Liver (tissue), 3 donors: ENCODE data around the gene MADCAM1.

Source experiments
- EGR1 ChIP-seq, 2 donors: IDR thresholded peaks; 2 replicates each; pipeline ENCODE4 v1.6.1; 2016 to 2018; ENCODE audit warnings: antibody characterized with exemption in 2 of 2, low read depth in 2 of 2
- RAD21 ChIP-seq, 2 donors: IDR thresholded peaks; 2 replicates each; pipeline ENCODE4 v1.6.1; 2016; ENCODE audit warnings: antibody characterized with exemption in 2 of 2, mild to moderate bottlenecking in 2 of 2
- TF ChIP-seq, protein P1 (sequence below): fragments of 150-350 bp; IDR thresholded peaks from 2 replicates; pipeline ENCODE4 v1.5.1; 2017; ENCODE audit warnings: improper control_type of control experiment, low read depth, low read length; ENCODE audit not compliant: missing input control
- donor health status: healthy.
- donor health status: healthy.

DNA sequence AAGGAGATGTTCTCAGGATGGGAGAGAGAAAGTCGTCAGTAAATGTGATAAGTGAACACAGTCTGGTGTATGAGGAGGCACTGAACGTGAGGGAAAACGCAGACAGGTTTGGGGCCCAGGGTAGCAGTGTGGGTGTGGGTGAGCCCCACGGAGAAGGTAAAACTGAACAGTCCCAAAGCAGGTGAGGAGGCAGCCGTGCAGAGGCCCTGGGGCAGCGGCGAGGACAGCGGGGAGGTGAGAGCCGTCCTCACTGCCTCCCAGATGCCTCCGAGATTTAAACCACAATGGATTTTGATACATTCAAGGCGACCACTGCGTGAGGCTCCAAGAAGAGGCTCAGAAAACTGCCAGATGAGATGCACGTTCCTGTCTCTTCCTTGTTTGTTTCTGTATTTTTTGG lies 20.9 kb upstream of the MADCAM1 start:
- TF ChIP-seq, protein P1, sequence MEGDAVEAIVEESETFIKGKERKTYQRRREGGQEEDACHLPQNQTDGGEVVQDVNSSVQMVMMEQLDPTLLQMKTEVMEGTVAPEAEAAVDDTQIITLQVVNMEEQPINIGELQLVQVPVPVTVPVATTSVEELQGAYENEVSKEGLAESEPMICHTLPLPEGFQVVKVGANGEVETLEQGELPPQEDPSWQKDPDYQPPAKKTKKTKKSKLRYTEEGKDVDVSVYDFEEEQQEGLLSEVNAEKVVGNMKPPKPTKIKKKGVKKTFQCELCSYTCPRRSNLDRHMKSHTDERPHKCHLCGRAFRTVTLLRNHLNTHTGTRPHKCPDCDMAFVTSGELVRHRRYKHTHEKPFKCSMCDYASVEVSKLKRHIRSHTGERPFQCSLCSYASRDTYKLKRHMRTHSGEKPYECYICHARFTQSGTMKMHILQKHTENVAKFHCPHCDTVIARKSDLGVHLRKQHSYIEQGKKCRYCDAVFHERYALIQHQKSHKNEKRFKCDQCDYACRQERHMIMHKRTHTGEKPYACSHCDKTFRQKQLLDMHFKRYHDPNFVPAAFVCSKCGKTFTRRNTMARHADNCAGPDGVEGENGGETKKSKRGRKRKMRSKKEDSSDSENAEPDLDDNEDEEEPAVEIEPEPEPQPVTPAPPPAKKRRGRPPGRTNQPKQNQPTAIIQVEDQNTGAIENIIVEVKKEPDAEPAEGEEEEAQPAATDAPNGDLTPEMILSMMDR: no peak
- no peak for TF ChIP-seq RAD21 (IDR thresholded peaks at IDR 0.05)
- no peak for TF ChIP-seq EGR1 (IDR thresholded peaks at IDR 0.05; ENCODE audit: low read depth in 2 of 2)
